Activated B cell treated with CpG ODN at 0.5 μM for 24 hours (primary cell): ENCODE measurements around the gene NRXN3. TPM values are rescaled to one million over a fixed set of nuclear protein-coding genes. Genes with fewer than 3 reads are reported as not detected.

Experiments used
- ATAC-seq: fragments of 200-7000 bp; cut with Tn5 transposase; one replicate; pipeline ENCODE4 v1.10.0; 2021; ENCODE audit warnings: low read depth, mild to moderate bottlenecking, moderate library complexity
- CTCF ChIA-PET: fragments of 350-600 bp; sonication (Branson Sonifier 250); formaldehyde crosslinking; loops from one replicate; lab custom pipeline; 2021; ENCODE audit warnings: antibody characterized with exemption; lab: Charles Lee
- POLR2A ChIA-PET: fragments of 350-600 bp; sonication (Branson Sonifier 250); formaldehyde crosslinking; loops from one replicate; lab custom pipeline; 2021; ENCODE audit warnings: antibody characterized with exemption; lab: Charles Lee
- DNase-seq: peaks from one replicate; pipeline ENCODE4 v3.0.0; 2022
- H3K27ac Mint-ChIP-seq: one replicate; pipeline ENCODE4 v1.8.0; 2020; ENCODE audit warnings: mixed read lengths
- H3K27me3 Mint-ChIP-seq: one replicate; pipeline ENCODE4 v1.8.0; 2021; ENCODE audit warnings: mixed read lengths
- H3K36me3 Mint-ChIP-seq: one replicate; pipeline ENCODE4 v1.8.0; 2021; ENCODE audit warnings: low read depth, mixed read lengths
- H3K4me1 Mint-ChIP-seq: one replicate; pipeline ENCODE4 v1.8.0; 2021; ENCODE audit warnings: mixed read lengths
- H3K4me3 Mint-ChIP-seq: one replicate; pipeline ENCODE4 v1.8.0; 2020; ENCODE audit warnings: mild to moderate bottlenecking, mixed read lengths
- H3K9me3 Mint-ChIP-seq: one replicate; pipeline ENCODE4 v1.8.0; 2020; ENCODE audit warnings: mixed read lengths
- CTCF ChIP-seq: fragments of 200-600 bp; IDR thresholded peaks from one replicate; pipeline ENCODE4 v1.8.0; 2022; ENCODE audit warnings: antibody characterized with exemption, mild to moderate bottlenecking
- intact Hi-C: fragments of 100-400 bp; cut with micrococcal nuclease; formaldehyde crosslinking; loops from one replicate; pipeline ENCODE4 v1.15.1; 2024
- total RNA-seq: library from RNA; stranded (reverse); gene quantifications from 2 replicates; pipeline ENCODE4 v1.2.3, GENCODE V29; 2022

The NRXN3 gene
- total RNA-seq, 1 donor from 2014 or later = not detected

GRCh38 chr14:78847801-78848200, 677.6 kb downstream of the NRXN3 start:
- ChIA-PET CTCF (no interaction called here), POLR2A (no interaction called here)
- Mint-ChIP-seq H3K4me1 (no peaks in the 10 kb centered on the region), H3K4me3 (no peak overlapping the region), H3K27me3 (no peaks in the 10 kb centered on the region), H3K27ac (no peak overlapping the region), H3K36me3 (no peaks in the 10 kb centered on the region), H3K9me3 (no peaks in the 10 kb centered on the region)
- DNase-seq = no peak
- ATAC-seq = no peak
- intact Hi-C loops = loop anchor here (5.0 kb wide), 1 partner anchor 986 kb away; no protein-coding TSS in a partner anchor
- no peak for TF ChIP-seq CTCF

GRCh38 chr14:78848234-78848820, 678.2 kb downstream of the NRXN3 start:
- Mint-ChIP-seq H3K4me3 (no peak overlapping the region), H3K9me3 (no peaks in the 10 kb centered on the region), H3K27ac (no peak overlapping the region), H3K36me3 (no peaks in the 10 kb centered on the region), H3K27me3 (no peaks in the 10 kb centered on the region), H3K4me1 (no peaks in the 10 kb centered on the region)
- DNase-seq = no peak
- peak; percentile 30 for TF ChIP-seq CTCF
- no peak for ATAC-seq
- intact Hi-C loops = loop anchor here (5.0 kb wide), 1 partner anchor 986 kb away; no protein-coding TSS in a partner anchor
- CTCF ChIA-PET = interaction anchor here (0.8 kb wide), 1 partner anchor 650 kb away, joined by 3 read pairs; no protein-coding TSS in a partner anchor
- POLR2A ChIA-PET = no interaction called here

- ATAC-seq = no peak
- Mint-ChIP-seq H3K9me3 (no peaks in the 10 kb centered on the region), H3K27ac (no peak overlapping the region), H3K27me3 (no peaks in the 10 kb centered on the region), H3K36me3 (no peaks in the 10 kb centered on the region), H3K4me1 (no peaks in the 10 kb centered on the region), H3K4me3 (no peak overlapping the region)
- ChIA-PET POLR2A (no interaction called here), CTCF (no interaction called here)
- intact Hi-C loops = loop anchor here (5.0 kb wide), 1 partner anchor 988 kb away; no protein-coding TSS in a partner anchor
- TF ChIP-seq CTCF = no peak
- no peak for DNase-seq
Observed at GRCh38 chr14:78849952-78850351, 679.8 kb downstream of the NRXN3 start.

GRCh38 chr14:78851189-78851588, 681.0 kb downstream of the NRXN3 start:
- intact Hi-C loops = no loop called here
- H3K9me3 Mint-ChIP-seq = no peaks in the 10 kb centered on the region
- no peak for TF ChIP-seq CTCF
- CTCF ChIA-PET = no interaction called here
- no peak overlapping the region for H3K27ac Mint-ChIP-seq
- no peak for ATAC-seq
- H3K4me3 Mint-ChIP-seq = no peak overlapping the region
- no peaks in the 10 kb centered on the region for H3K4me1 Mint-ChIP-seq
- H3K36me3 Mint-ChIP-seq = no peaks in the 10 kb centered on the region
- no peaks in the 10 kb centered on the region for H3K27me3 Mint-ChIP-seq
- no peak for DNase-seq
- POLR2A ChIA-PET = no interaction called here

GRCh38 chr14:78852040-78852439, 681.9 kb downstream of the NRXN3 start:
- TF ChIP-seq CTCF = no peak
- H3K36me3 Mint-ChIP-seq = no peaks in the 10 kb centered on the region
- H3K9me3 Mint-ChIP-seq = no peaks in the 10 kb centered on the region
- no peaks in the 10 kb centered on the region for H3K27me3 Mint-ChIP-seq
- CTCF ChIA-PET = no interaction called here
- no peak overlapping the region for H3K4me3 Mint-ChIP-seq
- DNase-seq = no peak
- no peak overlapping the region for H3K27ac Mint-ChIP-seq
- no peak for ATAC-seq
- intact Hi-C loops = no loop called here
- no peaks in the 10 kb centered on the region for H3K4me1 Mint-ChIP-seq
- POLR2A ChIA-PET = no interaction called here
